ENCODE data around the gene MAP2K5. TPM values are rescaled to one million over a fixed set of nuclear protein-coding genes. Genes with fewer than 3 reads are reported as not detected.

Gene MAP2K5
- total and polyA plus RNA-seq, 9 of the 15 experiments (the other 6 are each of a cell fraction or from before 2014, with no cell fraction given): 0.41 to 16.5 (median 7.5) TPM

- POLR2A ChIA-PET: interaction anchor here (1.0 to 1.3 kb wide), 3 partner anchors 21 to 30 kb away, joined by 3 read pairs; no protein-coding TSS in a partner anchor
- BruUV-seq (replicated peaks): no TSS peak
- peak; percentile 53 for TF ChIP-seq RBM25 (IDR thresholded peaks at IDR 0.05; ENCODE audit: low read depth, low read length, severe bottlenecking)
- no peak for TF ChIP-seq ZNF175 (CRISPR knock-in tag; IDR thresholded peaks at IDR 0.05; ENCODE audit: low read depth)
Measured at GRCh38 chr15:67592245-67592644, 49.7 kb downstream of the MAP2K5 start.

DNA sequence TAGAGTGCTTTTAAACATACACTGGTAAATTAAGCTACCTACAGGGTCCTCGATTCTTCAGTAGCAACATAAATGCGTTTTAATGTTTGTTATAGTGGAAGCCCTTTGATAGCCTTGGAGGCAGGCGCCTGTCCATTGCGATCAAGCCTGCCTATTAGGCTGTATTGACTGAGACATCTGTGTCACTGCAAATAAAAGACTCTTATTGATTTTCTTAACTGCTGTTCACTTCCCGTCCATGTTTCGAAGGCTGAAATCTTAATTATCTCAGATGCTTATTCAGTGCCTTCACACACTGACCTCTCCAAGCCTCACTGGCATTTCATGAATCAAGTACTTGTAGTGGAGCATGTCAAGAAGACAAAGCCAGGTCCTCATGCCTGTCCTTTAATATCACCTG lies 51.1 kb downstream of the MAP2K5 start:
- Histone ChIP-seq H3K9ac (ENCODE audit: insufficient read depth in 1 of 2, low read depth in 2 of 2, low read length in 2 of 2) (no peak overlapping the region), H3K79me2 (ENCODE audit: control insufficient read depth, insufficient read depth, low read length) (no peaks in the 10 kb centered on the region), H3K4me1 (replicated peaks in 1 of 2; ENCODE audit: control insufficient read depth in 2 of 2, insufficient read depth in 2 of 2, low read length in 2 of 2) (no peaks in the 10 kb centered on the region), H3K9me1 (ENCODE audit: control insufficient read depth, insufficient read depth, low read length) (no peaks in the 10 kb centered on the region), H3K4me2 (ENCODE audit: insufficient read depth, low read length) (no peak overlapping the region), H4K20me1 (replicated peaks; ENCODE audit: control insufficient read depth, insufficient read depth, low read length) (no peaks in the 10 kb centered on the region), H3K27ac (ENCODE audit: extremely low read depth, low read depth, low read length) (no peak overlapping the region), H3K36me3 (ENCODE audit: control insufficient read depth, insufficient read depth, low read length) (peaks cover 8% of the 10 kb centered on the region; the same call in 2 of the 3 replicates), H2AFZ (ENCODE audit: low read depth, low read length) (no peak overlapping the region), H3K4me3 (no peak overlapping the region), H3K9me3 (replicated peaks; ENCODE audit: control insufficient read depth, insufficient read depth, low read depth, low read length) (no peaks in the 10 kb centered on the region), H3K27me3 (ENCODE audit: control insufficient read depth in 2 of 2, insufficient read depth in 2 of 2, low read length in 2 of 2) (no peaks in the 10 kb centered on the region)
- no peak for ATAC-seq
- WGBS (ENCODE audit: insufficient coverage, low coverage, missing lambda C conversion rate): 85% methylated on average over 6 of the region's 6 CpGs
- in situ Hi-C loops (cut with MboI): no loop called here
- DNase-seq (ENCODE audit: extremely low read depth in 1 of 4, low spot score in 3 of 4): no peak
- no peak for FAIRE-seq
- TF ChIP-seq FOXM1 (IDR thresholded peaks at IDR 0.05; ENCODE audit: low read depth): no peak
- TF ChIP-seq FOXM1 (CRISPR knock-in tag; IDR thresholded peaks at IDR 0.05; ENCODE audit: low read depth): no peak
- TF ChIP-seq PHF21A (IDR thresholded peaks at IDR 0.05; ENCODE audit: borderline replicate concordance, low read depth): no peak
- TF ChIP-seq ZZZ3 (IDR thresholded peaks at IDR 0.05): no peak
- TF ChIP-seq KAT7 (CRISPR knock-in tag; IDR thresholded peaks at IDR 0.05; ENCODE audit: borderline replicate concordance): no peak
- no peak for TF ChIP-seq YBX1 (IDR thresholded peaks at IDR 0.05)
- POLR2A ChIA-PET: interaction anchor here (1.3 kb wide), 1 partner anchor 19 kb away, joined by 3 read pairs; no protein-coding TSS in a partner anchor
- CTCF ChIA-PET (ENCODE audit: low intra/inter-chr PET ratio): no interaction called here
- no TSS peak for BruUV-seq (replicated peaks)
- intact Hi-C loops (cut with micrococcal nuclease): no loop called here

More at GRCh38 chr15:67592245-67592644, 49.7 kb downstream of the MAP2K5 start:
- H3K27me3 ChIP-seq (ENCODE audit: control insufficient read depth in 2 of 2, insufficient read depth in 2 of 2, low read length in 2 of 2): no peaks in the 10 kb centered on the region
- DNase-seq (ENCODE audit: extremely low read depth in 1 of 4, low spot score in 3 of 4) (no peak), ATAC-seq (no peak), FAIRE-seq (no peak)
- no peaks in the 10 kb centered on the region for H3K9me3 ChIP-seq (replicated peaks; ENCODE audit: control insufficient read depth, insufficient read depth, low read depth, low read length)
- H3K4me1 ChIP-seq (replicated peaks in 1 of 2; ENCODE audit: control insufficient read depth in 2 of 2, insufficient read depth in 2 of 2, low read length in 2 of 2): no peaks in the 10 kb centered on the region
- no peaks in the 10 kb centered on the region for H3K9me1 ChIP-seq (ENCODE audit: control insufficient read depth, insufficient read depth, low read length)
- H4K20me1 ChIP-seq (replicated peaks; ENCODE audit: control insufficient read depth, insufficient read depth, low read length): no peaks in the 10 kb centered on the region
- H3K9ac ChIP-seq (ENCODE audit: insufficient read depth in 1 of 2, low read depth in 2 of 2, low read length in 2 of 2): no peak overlapping the region
- no peak overlapping the region for H3K27ac ChIP-seq (ENCODE audit: extremely low read depth, low read depth, low read length)
- no peak overlapping the region for H3K4me2 ChIP-seq (ENCODE audit: insufficient read depth, low read length)
- peaks cover 16% of the 10 kb centered on the region; the same call in 2 of the 3 replicates for H3K36me3 ChIP-seq (ENCODE audit: control insufficient read depth, insufficient read depth, low read length)
- CTCF ChIA-PET (ENCODE audit: low intra/inter-chr PET ratio): no interaction called here
- H3K79me2 ChIP-seq (ENCODE audit: control insufficient read depth, insufficient read depth, low read length): no peaks in the 10 kb centered on the region
- H2AFZ ChIP-seq (ENCODE audit: low read depth, low read length): no peak overlapping the region
- intact Hi-C loops (cut with micrococcal nuclease): no loop called here
- in situ Hi-C loops (cut with MboI): no loop called here
- no peak overlapping the region for H3K4me3 ChIP-seq
